Activated T-cell treated with anti-CD3 and anti-CD28 coated beads, Interleukin-2, amount 50 U/mL, for 4 hours (primary cell): ENCODE measurements around the gene ZNF398. TPM values are rescaled to one million over a fixed set of nuclear protein-coding genes. Genes with fewer than 3 reads are reported as not detected.

Experiments used
- ATAC-seq, 2 donors: fragments of 200-7000 bp; cut with Tn5 transposase; one replicate each; pipeline ENCODE4 v1.10.0; 2021
- DNase-seq: peaks from one replicate; pipeline ENCODE4 v3.0.0-alpha.2; 2020
- H3K27me3 Mint-ChIP-seq: one replicate; pipeline ENCODE4 v1.8.0; 2021; ENCODE audit warnings: low read depth, mixed read lengths
- H3K36me3 Mint-ChIP-seq: one replicate; pipeline ENCODE4 v1.8.0; 2022; ENCODE audit warnings: mixed read lengths; ENCODE audit not compliant: insufficient read depth
- H3K4me1 Mint-ChIP-seq: one replicate; pipeline ENCODE4 v1.8.0; 2021; ENCODE audit warnings: low read depth, mixed read lengths
- H3K4me3 Mint-ChIP-seq: one replicate; pipeline ENCODE4 v1.8.0; 2021; ENCODE audit warnings: mild to moderate bottlenecking, moderate library complexity, mixed read lengths
- H3K9me3 Mint-ChIP-seq: one replicate; pipeline ENCODE4 v1.8.0; 2021; ENCODE audit warnings: mixed read lengths
- total RNA-seq, 3 donors: library from RNA; stranded (reverse); gene quantifications; one replicate each; pipeline ENCODE4 v1.2.1, GENCODE V29; 2021

Gene ZNF398, protein sequence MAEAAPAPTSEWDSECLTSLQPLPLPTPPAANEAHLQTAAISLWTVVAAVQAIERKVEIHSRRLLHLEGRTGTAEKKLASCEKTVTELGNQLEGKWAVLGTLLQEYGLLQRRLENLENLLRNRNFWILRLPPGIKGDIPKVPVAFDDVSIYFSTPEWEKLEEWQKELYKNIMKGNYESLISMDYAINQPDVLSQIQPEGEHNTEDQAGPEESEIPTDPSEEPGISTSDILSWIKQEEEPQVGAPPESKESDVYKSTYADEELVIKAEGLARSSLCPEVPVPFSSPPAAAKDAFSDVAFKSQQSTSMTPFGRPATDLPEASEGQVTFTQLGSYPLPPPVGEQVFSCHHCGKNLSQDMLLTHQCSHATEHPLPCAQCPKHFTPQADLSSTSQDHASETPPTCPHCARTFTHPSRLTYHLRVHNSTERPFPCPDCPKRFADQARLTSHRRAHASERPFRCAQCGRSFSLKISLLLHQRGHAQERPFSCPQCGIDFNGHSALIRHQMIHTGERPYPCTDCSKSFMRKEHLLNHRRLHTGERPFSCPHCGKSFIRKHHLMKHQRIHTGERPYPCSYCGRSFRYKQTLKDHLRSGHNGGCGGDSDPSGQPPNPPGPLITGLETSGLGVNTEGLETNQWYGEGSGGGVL
- total RNA-seq: 10 to 100 TPM; 15.8 to 17.1 (median 16.3) TPM

DNA sequence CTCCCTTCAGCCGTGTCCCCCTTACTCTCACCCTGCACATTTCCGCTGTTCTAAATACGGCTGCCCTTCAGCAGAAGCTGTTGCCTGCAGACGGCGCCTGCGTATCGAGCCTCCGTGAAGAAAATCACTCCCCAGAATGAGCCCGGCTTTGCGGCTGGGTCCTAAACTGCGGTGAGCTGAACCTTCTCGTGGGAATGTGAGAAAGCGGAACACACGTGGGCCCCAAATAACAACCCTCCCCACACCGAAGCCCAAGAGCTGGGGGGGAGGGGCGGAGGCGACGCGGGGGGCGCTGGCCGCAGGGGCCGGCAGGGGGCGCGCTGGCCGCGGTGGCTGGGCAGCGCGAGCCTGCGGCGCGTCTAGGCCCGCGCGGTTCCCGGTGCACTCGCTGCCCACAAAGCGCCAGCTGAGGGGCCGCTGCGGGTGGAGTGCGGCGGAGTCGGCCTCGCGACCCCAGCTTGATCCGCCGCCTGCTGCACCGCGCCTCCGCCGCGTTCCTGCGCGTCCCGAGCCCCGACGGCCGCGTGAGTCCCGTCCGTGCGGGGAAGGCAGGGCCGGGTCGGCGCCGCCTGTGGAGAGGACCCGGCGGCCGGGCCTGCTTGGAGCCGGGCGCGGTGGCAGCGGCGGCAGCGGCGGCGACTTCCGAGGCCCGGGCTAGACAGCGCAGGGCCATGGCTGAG is at the start of gene ZNF398:
TSS of gene ZNF398 (plus strand) at position 382 of the 680 bp plus-strand sequence. CDS start at position 672, 290 bp downstream.
- peak within 1 kb of the TSS; percentile 89 for H3K4me3 Mint-ChIP-seq
- ATAC-seq (peak; percentile 84 to 87), DNase-seq (peak; percentile 80)
- H3K36me3 Mint-ChIP-seq: peaks cover 8% of the 10 kb centered on the region
- peaks cover 29% of the 10 kb centered on the region for H3K4me1 Mint-ChIP-seq
- no peaks in the 10 kb centered on the region for H3K27me3 Mint-ChIP-seq
- no peaks in the 10 kb centered on the region for H3K9me3 Mint-ChIP-seq

- no peak overlapping the region for H3K4me3 Mint-ChIP-seq
- DNase-seq (no peak), ATAC-seq (no peak)
- peaks cover 2% of the 10 kb centered on the region for H3K4me1 Mint-ChIP-seq
- H3K36me3 Mint-ChIP-seq: peaks cover 3% of the 10 kb centered on the region
- no peaks in the 10 kb centered on the region for H3K9me3 Mint-ChIP-seq
- H3K27me3 Mint-ChIP-seq: no peaks in the 10 kb centered on the region
Observed at GRCh38 chr7:149099058-149099457, 48.2 kb upstream of the ZNF398 start.

GRCh38 chr7:149100821-149101220 is 46.4 kb upstream of the ZNF398 start:
- H3K27me3 Mint-ChIP-seq: no peaks in the 10 kb centered on the region
- H3K36me3 Mint-ChIP-seq: peaks cover 3% of the 10 kb centered on the region
- H3K9me3 Mint-ChIP-seq: no peaks in the 10 kb centered on the region
- H3K4me1 Mint-ChIP-seq: no peaks in the 10 kb centered on the region
- no peak overlapping the region for H3K4me3 Mint-ChIP-seq
- DNase-seq: no peak
- ATAC-seq: no peak

DNA sequence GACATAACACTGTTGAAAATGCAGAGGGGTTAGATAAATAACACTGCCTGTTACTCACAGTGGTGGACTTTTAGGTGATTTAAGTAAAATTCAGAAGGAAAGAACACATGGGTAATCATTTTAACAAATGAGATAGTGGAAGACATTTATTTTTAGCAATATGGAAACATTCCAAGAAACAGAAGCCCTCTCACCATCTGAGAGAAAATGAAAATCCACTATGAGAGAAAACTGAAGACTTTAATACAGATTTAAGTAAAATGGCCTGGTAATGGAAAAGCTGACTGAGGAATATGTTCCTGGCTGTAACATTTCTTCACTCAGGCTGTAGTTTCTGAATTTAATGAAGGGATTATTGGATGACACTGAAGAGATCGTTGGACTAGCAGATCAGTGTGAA is 44.6 kb upstream of the ZNF398 start:
- Mint-ChIP-seq H3K27me3 (no peaks in the 10 kb centered on the region), H3K36me3 (peaks cover 3% of the 10 kb centered on the region), H3K4me3 (no peak overlapping the region), H3K4me1 (no peaks in the 10 kb centered on the region), H3K9me3 (no peaks in the 10 kb centered on the region)
- no peak for ATAC-seq
- no peak for DNase-seq

DNA sequence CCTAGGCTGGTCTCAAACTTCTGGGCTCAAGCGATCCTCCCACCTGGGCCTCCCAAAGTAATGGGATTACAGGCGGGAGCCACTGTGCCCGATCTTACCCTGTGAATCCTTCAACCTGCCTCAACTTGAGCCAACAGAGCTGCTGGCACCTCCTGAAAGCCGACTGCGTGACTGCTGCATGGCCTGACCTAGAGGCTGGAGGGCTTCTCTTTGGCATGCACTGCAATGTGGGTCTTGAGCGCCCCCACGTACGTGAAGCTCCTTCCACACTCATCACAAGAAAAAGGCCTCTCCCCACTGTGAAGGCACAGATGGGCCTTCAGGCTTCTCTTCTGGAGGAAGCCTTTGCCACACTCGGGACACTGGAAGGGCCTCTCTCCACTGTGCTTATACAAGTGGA is 43.8 kb upstream of the ZNF398 start:
- no peak overlapping the region for H3K4me3 Mint-ChIP-seq
- no peak for ATAC-seq

DNA sequence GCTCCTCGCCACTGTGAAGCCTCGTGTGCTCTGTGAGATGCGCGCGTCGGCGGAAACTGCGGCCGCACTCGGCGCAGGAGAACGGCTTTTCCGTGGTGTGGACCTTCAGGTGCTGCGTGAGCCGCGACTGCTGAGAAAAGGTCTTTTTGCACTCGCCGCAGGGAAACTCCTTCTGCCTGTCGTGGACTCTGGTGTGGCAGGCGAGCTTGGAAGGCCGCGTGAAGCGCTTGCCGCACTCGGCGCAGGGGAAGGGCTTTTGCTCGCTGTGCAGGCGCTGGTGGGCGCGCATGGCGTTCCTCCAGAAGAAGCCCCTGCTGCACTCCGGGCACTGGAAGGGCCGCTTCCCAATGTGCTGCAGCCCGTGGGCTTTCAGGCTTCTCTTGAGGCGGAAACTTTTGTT is 43.0 kb upstream of the ZNF398 start:
- Mint-ChIP-seq H3K4me3 (no peak overlapping the region), H3K4me1 (no peaks in the 10 kb centered on the region), H3K36me3 (peaks cover 3% of the 10 kb centered on the region), H3K9me3 (no peaks in the 10 kb centered on the region), H3K27me3 (no peaks in the 10 kb centered on the region)
- DNase-seq: no peak
- no peak for ATAC-seq

More for the DNA sequence above, 43.8 kb upstream of the ZNF398 start:
- H3K4me1 Mint-ChIP-seq: no peaks in the 10 kb centered on the region
- DNase-seq: no peak
- peaks cover 3% of the 10 kb centered on the region for H3K36me3 Mint-ChIP-seq
- H3K9me3 Mint-ChIP-seq: no peaks in the 10 kb centered on the region
- no peaks in the 10 kb centered on the region for H3K27me3 Mint-ChIP-seq

GRCh38 chr7:149104749-149105148 is 42.5 kb upstream of the ZNF398 start:
- no peak for ATAC-seq
- Mint-ChIP-seq H3K4me3 (no peak overlapping the region), H3K4me1 (no peaks in the 10 kb centered on the region), H3K9me3 (no peaks in the 10 kb centered on the region), H3K36me3 (peaks cover 3% of the 10 kb centered on the region), H3K27me3 (no peaks in the 10 kb centered on the region)
- no peak for DNase-seq

- Mint-ChIP-seq H3K4me3 (no peak overlapping the region), H3K36me3 (no peaks in the 10 kb centered on the region), H3K9me3 (no peaks in the 10 kb centered on the region), H3K27me3 (no peaks in the 10 kb centered on the region), H3K4me1 (no peaks in the 10 kb centered on the region)
- no peak for ATAC-seq
- DNase-seq: no peak
Observed at GRCh38 chr7:149109969-149110368, 37.3 kb upstream of the ZNF398 start.

DNA sequence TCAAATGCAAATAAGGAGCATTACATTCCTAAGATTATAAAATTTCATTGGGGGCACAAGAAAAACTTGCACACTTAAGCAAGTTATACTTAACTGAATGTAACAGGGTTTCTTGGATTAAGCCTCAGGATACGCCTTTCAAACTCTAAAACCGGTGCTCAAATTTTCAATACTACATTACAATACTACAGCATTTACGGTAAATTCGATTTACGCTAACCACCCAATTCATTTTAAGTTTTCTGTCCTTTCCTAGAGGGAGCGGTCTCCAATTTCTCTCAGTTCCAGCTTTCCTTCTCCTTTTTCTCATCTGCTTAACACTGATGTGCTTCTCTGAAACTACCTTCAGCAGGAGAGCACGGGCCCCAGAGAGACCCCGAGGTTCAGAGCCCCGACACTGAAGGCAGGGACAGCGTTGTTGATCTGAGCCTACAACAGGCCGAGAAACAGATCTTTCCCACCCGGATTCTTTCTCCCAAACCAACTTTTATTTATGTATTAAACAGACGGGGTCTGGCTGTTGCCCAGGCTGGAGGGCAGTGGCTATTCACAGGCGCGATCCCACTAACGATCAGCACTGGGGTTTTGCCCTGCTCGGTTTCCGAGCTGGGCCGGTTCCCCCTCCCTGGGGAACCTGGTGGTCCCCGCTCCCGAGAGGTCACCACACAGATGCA is 21.9 kb upstream of the ZNF398 start:
- DNase-seq (no peak), ATAC-seq (no peak)
- Mint-ChIP-seq H3K36me3 (peaks cover 5% of the 10 kb centered on the region), H3K9me3 (no peaks in the 10 kb centered on the region), H3K27me3 (no peaks in the 10 kb centered on the region), H3K4me3 (peak overlapping the region; percentile 92), H3K4me1 (peaks cover 17% of the 10 kb centered on the region)

DNA sequence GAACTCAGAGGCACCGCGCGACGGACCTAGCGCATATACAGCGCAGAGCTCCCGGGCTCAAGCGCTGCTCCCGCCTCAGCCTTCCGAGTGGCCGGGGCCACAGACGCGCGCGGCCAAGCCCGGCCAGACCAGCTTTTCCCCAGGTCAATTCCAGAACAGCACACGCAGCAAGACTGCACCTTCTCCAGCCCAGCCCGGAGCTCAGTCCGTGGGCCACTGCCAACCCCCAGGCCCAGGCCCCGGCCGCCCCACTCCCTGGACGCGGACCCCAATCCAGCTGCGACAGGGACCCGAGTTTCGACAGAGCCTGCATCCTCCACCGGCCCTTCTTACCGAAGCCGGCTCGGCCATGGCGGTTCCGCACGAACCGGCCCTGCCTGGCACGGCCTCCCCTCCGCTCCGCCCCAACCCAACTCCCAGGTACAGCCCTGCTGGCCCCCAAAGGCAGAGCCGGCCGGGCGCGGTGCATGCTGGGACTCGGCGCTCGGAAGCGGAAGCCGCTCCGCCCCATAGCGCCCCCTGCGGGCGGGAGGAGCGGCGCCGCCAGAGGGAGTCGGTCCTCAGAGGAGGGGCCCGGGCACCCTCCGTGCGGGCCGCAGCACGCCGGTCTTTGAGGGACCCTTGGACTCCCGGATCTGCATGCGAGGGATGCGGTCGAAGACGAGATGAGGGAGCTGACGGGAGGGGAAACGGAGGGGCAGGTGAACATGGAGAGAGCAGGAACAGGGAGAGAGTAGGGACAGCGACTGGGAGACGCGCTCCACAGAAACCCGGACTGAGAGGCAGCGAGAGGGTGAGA is 21.2 kb upstream of the ZNF398 start, which contains the start of gene ZNF425:
TSS of gene ZNF425 (minus strand) at position 462 of the 799 bp plus-strand sequence. CDS start at position 351, 111 bp downstream.
- peaks cover 12% of the 10 kb centered on the region for H3K36me3 Mint-ChIP-seq
- H3K4me3 Mint-ChIP-seq: peak within 1 kb of the TSS; percentile 92
- H3K4me1 Mint-ChIP-seq: peaks cover 17% of the 10 kb centered on the region
- no peaks in the 10 kb centered on the region for H3K27me3 Mint-ChIP-seq
- ATAC-seq (peak; percentile 92 to 94), DNase-seq (peak; percentile 93)
- peaks cover 6% of the 10 kb centered on the region for H3K9me3 Mint-ChIP-seq

DNA sequence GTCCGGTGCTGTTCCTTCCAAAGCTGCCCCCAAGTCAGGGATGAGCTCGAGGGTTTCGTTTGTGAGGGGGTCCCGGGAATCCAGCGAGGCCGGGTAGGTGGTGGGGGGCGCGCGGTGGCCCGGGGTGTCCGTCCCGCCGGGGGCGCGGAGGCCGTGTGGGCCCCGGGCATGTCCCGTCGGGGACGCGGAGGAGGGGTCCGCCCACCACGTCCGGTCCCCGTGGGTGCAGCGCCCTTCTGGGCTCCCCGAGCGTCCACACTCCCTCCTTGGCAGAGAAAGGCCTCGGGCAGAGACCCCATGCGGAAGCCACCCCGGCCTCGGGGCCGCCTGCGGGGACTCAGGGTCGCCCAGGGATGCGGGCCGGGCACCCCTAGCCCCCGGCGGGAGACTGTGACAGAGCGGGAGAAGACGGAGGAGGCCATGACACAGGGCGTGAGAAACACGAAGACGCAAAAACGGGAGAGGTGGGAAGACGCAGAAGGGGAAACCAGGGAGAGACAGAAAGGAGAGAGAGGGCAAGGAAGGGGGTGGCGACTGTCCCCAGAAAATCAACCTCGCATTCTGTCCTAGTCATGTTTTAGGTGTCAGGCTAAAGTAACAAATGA is 20.5 kb upstream of the ZNF398 start:
- Mint-ChIP-seq H3K4me1 (peaks cover 17% of the 10 kb centered on the region), H3K36me3 (peaks cover 19% of the 10 kb centered on the region), H3K4me3 (peak overlapping the region; percentile 92), H3K27me3 (no peaks in the 10 kb centered on the region), H3K9me3 (peaks cover 6% of the 10 kb centered on the region)
- peak; percentile 48 to 51 for ATAC-seq
- peak; percentile 60 for DNase-seq

GRCh38 chr7:149130572-149131198 is 16.6 kb upstream of the ZNF398 start:
- DNase-seq: no peak
- H3K36me3 Mint-ChIP-seq: peaks cover 19% of the 10 kb centered on the region
- peaks cover 10% of the 10 kb centered on the region for H3K4me1 Mint-ChIP-seq
- no peak overlapping the region for H3K4me3 Mint-ChIP-seq
- peaks cover 6% of the 10 kb centered on the region for H3K9me3 Mint-ChIP-seq
- no peaks in the 10 kb centered on the region for H3K27me3 Mint-ChIP-seq
- no peak for ATAC-seq
